AML-193 (cell line): Measurements from ENCODE around the gene SOHLH2.

ENCODE experiments used
- DNase-seq, 2 experiments: peaks; one replicate each; lab custom pipeline; 2025; lab: John Stamatoyannopoulos, UW

Gene SOHLH2

DNA sequence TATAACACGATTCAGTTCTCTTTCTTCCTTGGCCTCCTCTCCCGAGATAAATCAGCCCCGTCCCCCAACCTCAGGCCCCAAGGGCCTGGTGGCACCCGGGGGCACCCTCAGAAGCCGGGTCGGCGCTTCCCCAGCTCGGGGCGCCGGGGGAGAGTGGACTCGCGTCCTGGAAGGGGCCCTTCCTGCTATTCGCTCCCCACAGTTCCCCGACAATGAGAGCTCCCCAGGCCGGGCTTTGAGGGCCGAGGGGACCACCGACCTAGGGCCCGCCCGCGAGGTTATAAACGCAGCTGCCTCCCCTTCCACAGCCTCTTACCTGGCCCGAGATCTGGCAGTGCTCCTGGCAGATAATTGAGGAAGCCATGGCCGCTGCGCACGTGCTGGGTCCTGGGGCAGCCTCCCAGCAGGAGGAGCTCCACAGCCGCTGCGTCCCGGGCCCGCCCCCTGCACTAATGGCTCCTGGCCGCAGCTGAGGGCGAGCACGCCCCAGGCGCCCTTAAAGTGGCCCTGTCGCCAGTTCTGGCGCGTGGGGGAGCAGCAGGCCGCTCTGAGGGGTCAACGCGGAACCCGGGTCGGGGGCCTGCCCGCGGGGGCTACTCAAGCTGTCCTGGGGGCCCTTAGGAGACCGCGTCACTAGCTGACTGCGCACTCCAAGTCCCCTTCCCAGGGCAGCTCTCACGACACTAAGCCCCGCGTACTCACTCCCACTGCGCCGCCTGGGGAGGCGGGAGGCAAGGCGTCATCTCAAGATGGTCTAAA is at the start of gene SOHLH2:
TSS of gene SOHLH2 (minus strand) at position 394 of the 759 bp plus-strand sequence. CDS start at position 364, 30 bp downstream.
- no peak for DNase-seq

DNA sequence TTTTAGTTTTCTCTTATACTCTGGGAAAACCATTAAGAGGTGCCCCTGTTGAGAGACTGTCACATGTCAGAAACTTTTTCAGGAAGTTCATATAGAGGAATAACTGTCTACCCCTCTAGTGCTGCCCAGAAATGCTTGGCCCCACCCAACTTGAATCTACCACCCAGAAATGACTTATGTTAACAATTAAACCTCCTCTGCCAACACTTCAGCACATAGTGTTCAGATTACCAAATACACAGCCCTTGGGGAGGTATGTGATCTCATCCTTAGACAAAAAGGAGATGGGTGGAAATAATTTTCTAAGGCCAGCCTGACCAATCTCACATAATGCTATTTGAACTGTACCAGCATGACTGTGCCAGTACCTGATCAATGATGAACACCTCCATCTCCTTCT is 47.6 kb upstream of the SOHLH2 start:
- no peak for DNase-seq

DNA sequence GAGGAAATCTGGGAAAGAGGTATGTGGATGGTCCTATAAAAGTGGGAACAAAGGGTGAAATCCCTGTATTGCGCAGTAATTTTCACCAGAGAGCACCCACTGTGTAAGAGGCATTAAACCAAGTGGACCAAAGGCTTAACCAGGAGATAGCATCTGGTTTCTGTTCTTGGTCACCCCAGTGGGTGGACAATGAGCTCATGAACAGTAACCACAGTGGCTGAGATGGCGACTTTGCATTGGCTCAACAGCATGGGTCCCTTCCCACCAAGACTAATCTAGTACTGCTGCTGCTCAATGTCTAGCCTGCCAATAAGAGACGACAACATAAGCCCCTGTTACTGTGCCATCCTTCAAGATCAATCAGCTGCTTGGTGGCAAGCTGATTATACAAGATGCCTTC is 46.7 kb upstream of the SOHLH2 start:
- no peak for DNase-seq

- DNase-seq, result no peak
Measured at GRCh38 chr13:36259361-36260137, 45.2 kb upstream of the SOHLH2 start.

DNA sequence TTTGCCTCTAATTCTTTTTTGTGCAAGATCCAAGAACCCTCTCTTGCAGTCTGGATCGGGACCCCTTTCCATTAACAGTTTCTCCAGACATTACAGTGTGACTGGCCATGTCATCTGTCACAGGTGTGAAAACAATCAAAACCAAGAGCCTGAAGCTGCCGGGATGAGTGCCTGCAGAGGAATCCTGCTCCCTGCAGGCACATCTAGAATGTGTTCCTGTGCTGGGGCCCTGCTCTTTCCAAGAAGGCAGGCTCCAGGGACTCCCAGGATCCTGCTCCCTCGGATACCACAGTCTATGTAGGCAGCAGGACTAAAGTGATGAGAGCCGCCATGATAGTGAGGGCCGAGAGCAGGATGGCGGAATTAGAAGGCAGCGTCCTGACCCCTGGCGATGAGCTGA is 44.5 kb upstream of the SOHLH2 start:
- DNase-seq, result no peak

DNA sequence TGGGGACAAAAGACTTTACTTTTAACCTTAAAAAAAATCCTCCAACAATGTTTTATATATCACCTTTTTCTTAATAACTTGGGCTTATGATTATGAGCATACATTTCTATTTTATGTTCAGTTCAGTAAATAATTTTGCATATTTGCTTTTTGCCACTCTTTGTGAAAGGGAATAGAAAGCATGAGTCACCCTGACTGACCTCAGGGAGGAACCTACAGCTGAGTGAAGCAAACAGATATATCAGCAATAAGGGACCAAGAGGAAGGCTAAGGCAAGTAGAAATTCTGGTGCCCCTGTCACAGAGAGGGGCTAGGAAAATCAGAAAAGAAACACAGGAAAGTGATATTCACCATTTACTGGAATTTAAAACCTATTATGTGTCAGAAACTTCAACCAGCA is 37.2 kb upstream of the SOHLH2 start:
- no peak for DNase-seq

DNA sequence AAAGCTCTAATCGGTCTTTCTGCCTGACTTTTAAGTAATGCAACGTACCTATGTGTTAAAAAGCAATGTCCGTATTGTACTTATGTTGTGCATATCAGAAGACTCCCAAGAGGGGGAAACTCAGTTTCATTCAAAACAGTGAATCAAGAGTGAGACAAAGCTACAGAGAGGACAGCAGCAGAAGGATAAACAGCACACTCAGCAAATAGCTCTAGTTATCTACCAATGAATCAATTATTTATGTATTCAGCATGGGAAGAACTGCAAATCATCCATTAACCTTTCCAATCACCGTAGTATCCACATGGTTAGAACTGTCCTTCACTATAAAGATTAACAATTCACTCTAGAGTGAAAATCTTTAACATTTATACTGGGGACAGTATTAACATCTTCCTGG is 36.7 kb upstream of the SOHLH2 start:
- DNase-seq, result no peak

GRCh38 chr13:36248700-36249099 is 34.3 kb upstream of the SOHLH2 start:
- no peak for DNase-seq

DNA sequence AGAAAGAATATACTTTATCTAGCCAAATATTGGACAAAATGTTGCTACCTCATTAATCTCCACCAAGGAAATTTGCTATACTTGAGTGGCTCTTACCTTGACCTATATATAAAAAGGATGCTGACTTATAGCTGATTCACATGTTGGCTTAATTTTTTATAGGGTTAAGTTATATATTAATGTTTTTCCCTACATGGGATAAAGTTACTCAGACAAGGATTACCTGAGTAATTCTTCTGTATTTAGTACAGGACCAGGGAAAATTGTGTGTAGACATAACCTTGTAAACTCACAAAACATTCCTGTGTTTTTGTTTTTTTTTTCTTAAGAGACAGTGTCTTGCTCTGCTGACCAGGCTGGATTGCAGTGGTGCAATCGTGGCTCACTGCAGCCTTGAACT is 30.6 kb upstream of the SOHLH2 start:
- DNase-seq, result no peak

GRCh38 chr13:36244073-36244472 is 29.7 kb upstream of the SOHLH2 start:
- no peak for DNase-seq

GRCh38 chr13:36242761-36243160 is 28.4 kb upstream of the SOHLH2 start:
- DNase-seq, result no peak

- DNase-seq, result no peak
Measured at GRCh38 chr13:36231236-36231635, 16.9 kb upstream of the SOHLH2 start.

DNA sequence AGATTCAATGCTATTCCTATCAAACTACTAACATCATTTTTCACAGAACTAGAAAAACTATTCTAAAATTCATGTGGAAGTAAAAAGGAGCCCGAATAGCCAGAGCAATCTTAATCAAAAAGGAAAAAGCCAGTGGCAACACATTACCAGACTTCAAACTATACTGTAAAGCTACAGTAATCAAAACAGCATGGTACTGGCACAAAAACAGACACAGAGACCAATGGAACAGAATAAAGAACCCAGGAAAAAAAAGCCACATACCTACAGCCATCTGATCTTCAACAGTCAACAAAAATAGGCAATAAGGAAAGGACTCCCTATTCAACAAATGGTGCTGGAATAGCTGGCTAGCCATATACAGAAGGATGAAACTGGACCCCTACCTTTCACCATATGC is 10.4 kb upstream of the SOHLH2 start:
- no peak for DNase-seq

DNA sequence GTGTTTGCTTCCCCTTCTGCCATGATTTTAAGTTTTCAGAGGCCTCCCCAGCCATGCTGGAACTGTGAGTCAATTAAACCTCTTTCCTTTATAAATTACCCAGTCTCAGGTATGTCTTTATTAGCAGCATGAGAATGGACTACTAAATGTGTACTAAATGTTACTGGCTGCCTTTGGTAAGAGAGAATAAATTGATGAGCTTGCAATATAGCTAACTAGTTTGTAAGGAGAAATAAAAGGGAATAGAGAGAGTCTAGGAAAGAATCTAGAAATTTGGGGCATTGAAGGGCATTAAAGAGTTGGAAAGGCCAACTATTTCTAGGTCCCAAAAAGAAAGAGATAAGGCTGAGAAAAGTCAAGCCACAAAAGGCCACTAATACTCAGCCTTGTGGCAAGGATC is 5.5 kb upstream of the SOHLH2 start:
- DNase-seq, result no peak

DNA sequence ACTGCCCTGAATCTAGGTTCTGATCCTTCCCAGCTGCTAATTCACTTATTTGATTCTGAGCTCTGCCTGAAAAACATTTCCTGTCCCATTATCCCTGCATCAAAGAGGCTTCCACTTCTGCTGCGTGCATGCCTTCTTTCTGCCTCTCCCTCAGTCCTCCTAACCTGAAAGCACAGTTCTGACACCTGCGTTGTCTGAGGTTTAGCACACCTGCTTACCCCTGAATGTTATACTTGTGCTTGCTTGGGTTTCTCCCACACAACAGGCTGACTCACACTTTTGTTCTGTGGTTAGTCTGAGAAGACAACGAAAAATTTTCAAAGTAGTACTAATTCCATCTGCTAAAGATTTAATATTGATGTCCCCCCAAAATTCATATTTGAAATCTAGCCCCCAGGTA is 3.1 kb upstream of the SOHLH2 start:
- DNase-seq, result no peak

GRCh38 chr13:36212789-36213188 is 1.6 kb downstream of the SOHLH2 start:
- no peak for DNase-seq

GRCh38 chr13:36211567-36211966 is 2.8 kb downstream of the SOHLH2 start:
- DNase-seq, result no peak

DNA sequence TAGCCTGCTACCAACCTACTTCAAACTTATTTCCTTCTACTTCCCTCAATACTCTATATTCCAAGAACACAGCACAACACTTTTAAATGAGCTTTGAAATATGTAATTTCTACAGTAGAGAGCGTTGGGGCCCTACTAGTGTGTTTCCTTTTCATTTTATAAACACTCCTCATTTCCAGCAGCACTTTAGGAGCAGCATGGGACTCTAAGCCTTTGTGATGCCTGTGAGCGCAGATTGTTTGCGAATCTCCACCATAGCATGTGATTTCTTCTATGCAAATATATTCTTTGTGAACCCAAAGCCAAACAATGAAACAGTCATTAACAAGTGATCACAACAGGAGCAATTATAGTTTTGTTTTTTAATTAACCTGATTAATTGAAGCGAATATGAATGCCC is 3.6 kb downstream of the SOHLH2 start:
- no peak for DNase-seq

GRCh38 chr13:36207672-36208071 is 6.7 kb downstream of the SOHLH2 start:
- DNase-seq, result no peak

GRCh38 chr13:36193151-36193855 is 21.1 kb downstream of the SOHLH2 start:
- no peak for DNase-seq

DNA sequence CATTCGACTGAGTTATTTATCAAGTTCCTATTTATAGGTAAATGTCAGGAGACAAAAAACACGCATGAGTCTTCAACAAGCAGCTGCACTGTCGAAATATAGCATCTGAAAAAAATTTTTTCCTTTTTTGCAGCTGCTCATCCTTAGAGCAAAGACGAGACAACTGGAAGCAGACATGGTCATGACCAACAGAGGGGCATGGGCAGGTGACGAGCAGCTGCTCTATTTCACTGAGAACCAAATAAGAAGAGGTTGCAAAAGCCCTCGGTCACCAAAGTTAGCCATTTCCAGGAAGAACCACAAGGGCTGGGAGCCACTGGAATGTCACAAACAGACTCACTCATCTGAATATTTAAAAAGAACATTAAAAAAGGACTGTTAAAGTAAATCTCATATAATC is 22.2 kb downstream of the SOHLH2 start:
- no peak for DNase-seq

DNA sequence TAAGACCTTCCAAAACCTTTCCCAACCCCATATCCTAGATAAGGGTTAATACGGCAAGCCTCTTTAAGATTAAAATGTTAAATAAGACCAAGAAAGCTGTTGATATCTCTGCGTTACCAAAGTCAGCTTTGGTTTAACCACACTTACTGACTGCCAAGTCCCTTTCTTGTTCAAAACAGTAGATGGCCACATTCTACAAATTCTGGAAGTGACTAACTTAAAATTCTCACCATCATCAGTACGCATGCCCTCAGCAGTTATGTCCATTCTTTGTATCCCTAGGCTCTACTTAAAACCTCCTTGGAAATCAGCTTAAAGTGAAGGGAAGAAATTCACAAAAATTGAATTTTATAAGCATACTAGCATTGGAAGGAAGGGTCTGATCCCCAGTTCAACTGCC is 23.6 kb downstream of the SOHLH2 start:
- no peak for DNase-seq

- no peak for DNase-seq
Measured at GRCh38 chr13:36188441-36188840, 25.9 kb downstream of the SOHLH2 start.
